ENCODE measurements around the gene HLA-DPA1.

The HLA-DPA1 gene

GRCh38 chr6:33078442-33078841 lies 5.0 kb upstream of the HLA-DPA1 start:
- H3K27me3 ChIP-seq (ENCODE audit: low read depth, low read length): no peaks in the 10 kb centered on the region
- H3K9ac ChIP-seq (ENCODE audit: low read length): no peak overlapping the region
- peaks cover 27% of the 10 kb centered on the region for H3K36me3 ChIP-seq (replicated peaks; ENCODE audit: low read depth, low read length)
- H3K4me2 ChIP-seq (ENCODE audit: low read length): peak overlapping the region; percentile 63
- no peak overlapping the region for H2AFZ ChIP-seq (ENCODE audit: low read depth, low read length)
- peaks cover 34% of the 10 kb centered on the region for H4K20me1 ChIP-seq (ENCODE audit: insufficient read depth, low read length)
- H3K79me2 ChIP-seq (ENCODE audit: low read length): peaks cover 77% of the 10 kb centered on the region
- H3K4me1 ChIP-seq (ENCODE audit: low read length): peaks cover 29% of the 10 kb centered on the region
- H3K9me3 ChIP-seq (ENCODE audit: insufficient read depth, low read length): no peaks in the 10 kb centered on the region
- TF ChIP-seq CTCF (IDR thresholded peaks at IDR 0.05; ENCODE audit: low read depth, low read length) (no peak), EZH2phosphoT487 (IDR thresholded peaks at IDR 0.05; ENCODE audit: low read depth) (no peak)
- no peak overlapping the region for H3K4me3 ChIP-seq (ENCODE audit: low read length)
- H3K27ac ChIP-seq (ENCODE audit: low read length): no peak overlapping the region

- Histone ChIP-seq H3K4me1 (ENCODE audit: low read length) (peaks cover 29% of the 10 kb centered on the region), H3K9ac (ENCODE audit: low read length) (no peak overlapping the region), H2AFZ (ENCODE audit: low read depth, low read length) (no peak overlapping the region), H3K4me2 (ENCODE audit: low read length) (peak overlapping the region; percentile 63), H4K20me1 (ENCODE audit: insufficient read depth, low read length) (peaks cover 29% of the 10 kb centered on the region), H3K9me3 (ENCODE audit: insufficient read depth, low read length) (no peaks in the 10 kb centered on the region), H3K27me3 (ENCODE audit: low read depth, low read length) (no peaks in the 10 kb centered on the region), H3K27ac (ENCODE audit: low read length) (no peak overlapping the region), H3K4me3 (ENCODE audit: low read length) (peak overlapping the region; percentile 46), H3K79me2 (ENCODE audit: low read length) (peaks cover 79% of the 10 kb centered on the region), H3K36me3 (replicated peaks; ENCODE audit: low read depth, low read length) (peaks cover 24% of the 10 kb centered on the region)
- TF ChIP-seq CTCF (IDR thresholded peaks at IDR 0.05; ENCODE audit: low read depth, low read length): no peak
- no peak for TF ChIP-seq EZH2phosphoT487 (IDR thresholded peaks at IDR 0.05; ENCODE audit: low read depth)
Measured at GRCh38 chr6:33077908-33078307, 4.5 kb upstream of the HLA-DPA1 start.

- Histone ChIP-seq H3K4me3 (ENCODE audit: low read length) (peak overlapping the region; percentile 100), H3K27ac (ENCODE audit: low read length) (peak overlapping the region; percentile 97), H3K36me3 (replicated peaks; ENCODE audit: low read depth, low read length) (peaks cover 37% of the 10 kb centered on the region), H4K20me1 (ENCODE audit: insufficient read depth, low read length) (peaks cover 38% of the 10 kb centered on the region), H3K4me1 (ENCODE audit: low read length) (peaks cover 36% of the 10 kb centered on the region), H3K79me2 (ENCODE audit: low read length) (peaks cover 89% of the 10 kb centered on the region), H2AFZ (ENCODE audit: low read depth, low read length) (no peak overlapping the region), H3K9me3 (ENCODE audit: insufficient read depth, low read length) (no peaks in the 10 kb centered on the region), H3K27me3 (ENCODE audit: low read depth, low read length) (no peaks in the 10 kb centered on the region), H3K4me2 (ENCODE audit: low read length) (peak overlapping the region; percentile 92), H3K9ac (ENCODE audit: low read length) (peak overlapping the region; percentile 99)
- no peak for TF ChIP-seq EZH2phosphoT487 (IDR thresholded peaks at IDR 0.05; ENCODE audit: low read depth)
Measured at GRCh38 chr6:33076406-33076934, 3.0 kb upstream of the HLA-DPA1 start.

GRCh38 chr6:33075568-33076405 lies 2.3 kb upstream of the HLA-DPA1 start, which contains the start of gene HLA-DPB1:
TSS of gene HLA-DPB1 (plus strand) at chr6:33075990. CDS start at chr6:33076042, 52 bp downstream.
- Histone ChIP-seq H3K9me3 (ENCODE audit: insufficient read depth, low read length) (no peaks in the 10 kb centered on the region), H3K4me1 (ENCODE audit: low read length) (peaks cover 41% of the 10 kb centered on the region), H3K36me3 (replicated peaks; ENCODE audit: low read depth, low read length) (peaks cover 44% of the 10 kb centered on the region), H3K79me2 (ENCODE audit: low read length) (peaks cover 89% of the 10 kb centered on the region), H2AFZ (ENCODE audit: low read depth, low read length) (no peak within 1 kb of the TSS), H4K20me1 (ENCODE audit: insufficient read depth, low read length) (peaks cover 40% of the 10 kb centered on the region), H3K27me3 (ENCODE audit: low read depth, low read length) (no peaks in the 10 kb centered on the region), H3K27ac (ENCODE audit: low read length) (peak within 1 kb of the TSS; percentile 97), H3K4me2 (ENCODE audit: low read length) (peak within 1 kb of the TSS; percentile 96), H3K9ac (ENCODE audit: low read length) (peak within 1 kb of the TSS; percentile 99), H3K4me3 (ENCODE audit: low read length) (peak within 1 kb of the TSS; percentile 100)
- TF ChIP-seq EZH2phosphoT487 (IDR thresholded peaks at IDR 0.05; ENCODE audit: low read depth) (no peak), CTCF (IDR thresholded peaks at IDR 0.05; ENCODE audit: low read depth, low read length) (no peak)

All from OCI-LY3 (cell line).